Right ventricle myocardium inferior (tissue), 1 donor: ENCODE results near the gene PHF19. TPM values are rescaled to one million over a fixed set of nuclear protein-coding genes. Genes with fewer than 3 reads are reported as not detected.

Source experiments
- ATAC-seq: fragments of 200-7000 bp; cut with Tn5 transposase; one replicate; pipeline ENCODE4 v1.9.1; 2020; ENCODE audit warnings: mild to moderate bottlenecking, moderate library complexity
- DNase-seq: peaks from one replicate; pipeline ENCODE4 v3.0.0; 2021; ENCODE audit errors: missing footprints
- intact Hi-C: fragments of 100-400 bp; cut with DNase I; formaldehyde crosslinking; loops from one replicate; pipeline ENCODE4 v1.11.0; 2022
- total RNA-seq: library from RNA; stranded (reverse); fragmentation: NEBNext Ultra II Directional; extraction: Animal tissue kit (Norgen Biotek cat#: 25700); gene quantifications from one replicate; pipeline ENCODE4 v1.2.1, GENCODE V29; 2021
- donor health status: DM: no; HTN: yes; CAD: no; lungs with severe emphysema.

Gene PHF19
- total RNA-seq, 1 donor from 2014 or later: 13.2 TPM

GRCh38 chr9:120895951-120896350, 19.0 kb upstream of the PHF19 start:
- intact Hi-C loops: loop anchor here (2.0 kb wide), 1 partner anchor 23 kb away; no protein-coding TSS in a partner anchor
- ATAC-seq: no peak
- no peak for DNase-seq

GRCh38 chr9:120894321-120895148, 17.5 kb upstream of the PHF19 start:
- peak; percentile 79 for DNase-seq
- peak; percentile 84 for ATAC-seq
- intact Hi-C loops: loop anchor here (2.0 kb wide), 1 partner anchor 24 kb away; no protein-coding TSS in a partner anchor

- no peak for DNase-seq
- ATAC-seq: peak; percentile 12
- intact Hi-C loops: loop anchor here (2.0 kb wide), 1 partner anchor 25 kb away; no protein-coding TSS in a partner anchor
Observed at GRCh38 chr9:120893611-120894307, 16.8 kb upstream of the PHF19 start.

GRCh38 chr9:120892748-120893610, 16.0 kb upstream of the PHF19 start:
- intact Hi-C loops: no loop called here
- DNase-seq: no peak
- ATAC-seq: no peak

GRCh38 chr9:120891884-120892747, 15.1 kb upstream of the PHF19 start:
- ATAC-seq: no peak
- intact Hi-C loops: no loop called here

GRCh38 chr9:120891245-120891883, 14.4 kb upstream of the PHF19 start:
- ATAC-seq (no peak), DNase-seq (no peak)
- intact Hi-C loops: no loop called here

More at GRCh38 chr9:120891884-120892747, 15.1 kb upstream of the PHF19 start:
- DNase-seq: no peak

- ATAC-seq: no peak
- intact Hi-C loops: no loop called here
- no peak for DNase-seq
Observed at GRCh38 chr9:120890320-120891244, 13.6 kb upstream of the PHF19 start.

GRCh38 chr9:120889606-120890271, 12.8 kb upstream of the PHF19 start:
- intact Hi-C loops: no loop called here
- ATAC-seq (peak; percentile 32), DNase-seq (no peak)

GRCh38 chr9:120888626-120889025, 11.6 kb upstream of the PHF19 start:
- no peak for DNase-seq
- intact Hi-C loops: no loop called here
- no peak for ATAC-seq

GRCh38 chr9:120886490-120886967, 9.5 kb upstream of the PHF19 start:
- ATAC-seq (peak; percentile 76), DNase-seq (peak; percentile 72)
- intact Hi-C loops: no loop called here

GRCh38 chr9:120885958-120886357, 9.0 kb upstream of the PHF19 start:
- DNase-seq (no peak), ATAC-seq (peak; percentile 76)
- intact Hi-C loops: no loop called here

GRCh38 chr9:120885457-120885856, 8.5 kb upstream of the PHF19 start:
- ATAC-seq (no peak), DNase-seq (no peak)
- intact Hi-C loops: no loop called here

GRCh38 chr9:120883608-120883996, 6.6 kb upstream of the PHF19 start:
- ATAC-seq (no peak), DNase-seq (no peak)
- intact Hi-C loops: no loop called here

- ATAC-seq (no peak), DNase-seq (no peak)
- intact Hi-C loops: no loop called here
Observed at GRCh38 chr9:120882935-120883607, 6.1 kb upstream of the PHF19 start.

GRCh38 chr9:120879446-120879845, 2.5 kb upstream of the PHF19 start:
- ATAC-seq (no peak), DNase-seq (no peak)
- intact Hi-C loops: no loop called here
